Thoracic aorta (tissue), 2 donors: ENCODE data around the gene SCAI. TPM values are rescaled to one million over a fixed set of nuclear protein-coding genes. Genes with fewer than 3 reads are reported as not detected.

Experiments
- ATAC-seq: fragments of 150-250 bp; one replicate; pipeline ENCODE4 v1.8.0; 2017; ENCODE audit warnings: low read depth; ENCODE audit not compliant: insufficient number of reproducible peaks, low FRiP score
- DNase-seq: peaks from one replicate; pipeline ENCODE4 v3.0.0-alpha.2; 2020; ENCODE audit warnings: low spot score
- H3K27ac ChIP-seq, 2 donors: fragments of 200-600 bp; sonication (generic); 1 replicate in 1 of 2; 2 replicates in 1 of 2; pipeline ENCODE4 v1.5.1; 2016; ENCODE audit warnings: mild to moderate bottlenecking in 2 of 2, moderate library complexity in 2 of 2
- H3K27me3 ChIP-seq: fragments of 200-600 bp; sonication (generic); replicated peaks from 2 replicates; pipeline ENCODE4 v1.6.0; 2016; ENCODE audit warnings: mild to moderate bottlenecking; ENCODE audit not compliant: insufficient read depth
- H3K36me3 ChIP-seq: fragments of 200-600 bp; sonication (generic); one replicate; pipeline ENCODE4 v1.5.1; 2016
- H3K4me1 ChIP-seq, 2 donors: fragments of 200-600 bp; sonication (generic); 1 replicate in 1 of 2; 2 replicates in 1 of 2; pipeline versions ENCODE4 v1.5.1 to v1.6.0; 2016; ENCODE audit warnings: low read depth in 2 of 2, mild to moderate bottlenecking in 1 of 2; ENCODE audit not compliant: control insufficient read depth in 1 of 2
- H3K4me3 ChIP-seq: fragments of 200-600 bp; sonication (generic); 2 replicates; pipeline ENCODE4 v1.5.1; 2016; ENCODE audit warnings: mild to moderate bottlenecking
- H3K9me3 ChIP-seq: fragments of 200-600 bp; sonication (generic); 2 replicates; pipeline ENCODE4 v1.5.1; 2016
- CTCF ChIP-seq: fragments of 200-600 bp; sonication (generic); IDR thresholded peaks from one replicate; pipeline ENCODE4 v1.5.1; 2019; ENCODE audit warnings: antibody characterized with exemption
- total RNA-seq, 2 donors: library from RNA; depleted of rRNA; stranded (reverse); fragments of >200 nt; gene quantifications; one replicate each; pipeline versions ENCODE4 v1.1.0 to v1.2.3, GENCODE V29; 2016

Gene SCAI
- total RNA-seq, 2 donors from 2014 or later: 5.1 to 12.4 TPM

- no peaks in the 10 kb centered on the region for H3K36me3 ChIP-seq
- DNase-seq: no peak
- H3K27me3 ChIP-seq: no peaks in the 10 kb centered on the region
- peaks cover 5 to 23% of the 10 kb centered on the region in 2 donors for H3K4me1 ChIP-seq
- no peaks in the 10 kb centered on the region for H3K9me3 ChIP-seq
- TF ChIP-seq CTCF: no peak
- ATAC-seq: no peak
- H3K4me3 ChIP-seq: no peak overlapping the region
- H3K27ac ChIP-seq: no peak overlapping the region
Observed at GRCh38 chr9:125141251-125141650, 2.1 kb downstream of the SCAI start.

- Histone ChIP-seq H3K9me3 (no peaks in the 10 kb centered on the region), H3K27ac (no peak overlapping the region), H3K27me3 (no peaks in the 10 kb centered on the region), H3K4me3 (no peak overlapping the region), H3K4me1 (peaks cover 5 to 16% of the 10 kb centered on the region in 2 donors), H3K36me3 (no peaks in the 10 kb centered on the region)
- ATAC-seq (no peak), DNase-seq (no peak)
- no peak for TF ChIP-seq CTCF
Observed at GRCh38 chr9:125140576-125140975, 2.8 kb downstream of the SCAI start.

- H3K27me3 ChIP-seq: no peaks in the 10 kb centered on the region
- TF ChIP-seq CTCF: no peak
- DNase-seq (no peak), ATAC-seq (no peak)
- H3K4me3 ChIP-seq: no peak overlapping the region
- peaks cover under 1 to 1% of the 10 kb centered on the region in 2 donors for H3K4me1 ChIP-seq
- H3K27ac ChIP-seq: no peak overlapping the region
- H3K9me3 ChIP-seq: no peaks in the 10 kb centered on the region
- H3K36me3 ChIP-seq: no peaks in the 10 kb centered on the region
Observed at GRCh38 chr9:125137200-125137599, 6.1 kb downstream of the SCAI start.

- no peaks in the 10 kb centered on the region for H3K9me3 ChIP-seq
- H3K4me1 ChIP-seq: no peaks in the 10 kb centered on the region
- ATAC-seq (no peak), DNase-seq (no peak)
- H3K4me3 ChIP-seq: no peak overlapping the region
- H3K27ac ChIP-seq: no peak overlapping the region
- H3K36me3 ChIP-seq: no peaks in the 10 kb centered on the region
- TF ChIP-seq CTCF: no peak
- H3K27me3 ChIP-seq: no peaks in the 10 kb centered on the region
Observed at GRCh38 chr9:125134976-125135375, 8.4 kb downstream of the SCAI start.

GRCh38 chr9:125133403-125134329 lies 9.7 kb downstream of the SCAI start:
- no peak for DNase-seq
- no peak for TF ChIP-seq CTCF
- no peak for ATAC-seq
- Histone ChIP-seq H3K4me1 (no peaks in the 10 kb centered on the region), H3K4me3 (no peak overlapping the region), H3K27ac (no peak overlapping the region), H3K27me3 (no peaks in the 10 kb centered on the region), H3K36me3 (no peaks in the 10 kb centered on the region), H3K9me3 (no peaks in the 10 kb centered on the region)
